Measurements from ENCODE around the gene FAM114A1. TPM values are rescaled to one million over a fixed set of nuclear protein-coding genes. Genes with fewer than 3 reads are reported as not detected.

The FAM114A1 gene
- total RNA-seq, 4 donors from 2014 or later, result 36.9 to 85.9 (median 44.5) TPM

DNA sequence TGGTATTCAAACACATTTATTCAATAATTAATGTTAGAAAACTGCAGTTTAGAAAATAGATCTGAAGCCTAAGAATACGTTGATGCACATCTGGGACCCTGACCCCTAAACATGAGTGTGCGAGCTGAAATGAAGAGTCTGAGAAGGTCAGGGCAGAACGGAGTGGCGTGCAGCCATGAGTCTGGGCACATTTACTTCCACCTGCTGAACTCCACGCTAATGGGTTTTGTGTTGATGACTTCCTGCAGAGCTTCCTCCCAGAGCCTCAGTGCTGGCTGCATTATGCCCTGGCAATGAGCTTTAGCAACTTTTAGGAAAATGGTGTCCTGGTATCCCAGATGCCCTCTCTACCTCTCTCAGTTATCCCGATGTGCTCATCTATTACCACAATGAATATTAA is 53.1 kb downstream of the FAM114A1 start:
- no peak overlapping the region for H3K27ac ChIP-seq
- WGBS, result 79% methylated on average over 6 of the region's 6 CpGs

GRCh38 chr4:38921151-38921550 is 53.5 kb downstream of the FAM114A1 start:
- no peak for DNase-seq (ENCODE audit: low spot score in 2 of 2)
- no peaks in the 10 kb centered on the region for H3K9me3 ChIP-seq
- H3K27ac ChIP-seq, result no peak overlapping the region
- TF ChIP-seq EP300 (IDR thresholded peaks at IDR 0.05), result no peak
- TF ChIP-seq POLR2A (IDR thresholded peaks at IDR 0.05), result no peak
- no peak for TF ChIP-seq CTCF (IDR thresholded peaks at IDR 0.05)
- no peak for TF ChIP-seq POLR2AphosphoS5 (IDR thresholded peaks at IDR 0.05)
- no peaks in the 10 kb centered on the region for H3K4me1 ChIP-seq
- no peaks in the 10 kb centered on the region for H3K27me3 ChIP-seq
- H3K4me3 ChIP-seq, result no peak overlapping the region
- peaks cover 69% of the 10 kb centered on the region for H3K36me3 ChIP-seq
- 95% methylated on average over 3 of the region's 3 CpGs for WGBS

More for the DNA sequence above, 53.1 kb downstream of the FAM114A1 start:
- Histone ChIP-seq H3K36me3 (peaks cover 71% of the 10 kb centered on the region), H3K27me3 (no peaks in the 10 kb centered on the region), H3K9me3 (no peaks in the 10 kb centered on the region), H3K4me1 (no peaks in the 10 kb centered on the region), H3K4me3 (no peak overlapping the region)
- TF ChIP-seq POLR2AphosphoS5 (IDR thresholded peaks at IDR 0.05), result no peak
- no peak for TF ChIP-seq EP300 (IDR thresholded peaks at IDR 0.05)
- no peak for DNase-seq (ENCODE audit: low spot score in 2 of 2)

- Histone ChIP-seq H3K27ac (no peak overlapping the region), H3K4me1 (no peaks in the 10 kb centered on the region), H3K4me3 (no peak overlapping the region), H3K27me3 (no peaks in the 10 kb centered on the region), H3K36me3 (peaks cover 66% of the 10 kb centered on the region), H3K9me3 (no peaks in the 10 kb centered on the region)
- TF ChIP-seq CTCF (IDR thresholded peaks at IDR 0.05), result no peak
- no peak for TF ChIP-seq POLR2AphosphoS5 (IDR thresholded peaks at IDR 0.05)
- no peak for TF ChIP-seq POLR2A (IDR thresholded peaks at IDR 0.05)
- TF ChIP-seq EP300 (IDR thresholded peaks at IDR 0.05), result no peak
- WGBS, result 88% methylated on average over 2 of the region's 2 CpGs
- DNase-seq (ENCODE audit: low spot score in 2 of 2), result no peak
These were observed 56.1 kb downstream of the FAM114A1 start for GRCh38 chr4:38923746-38924145.

GRCh38 chr4:38924353-38924752 is 56.7 kb downstream of the FAM114A1 start:
- Histone ChIP-seq H3K9me3 (no peaks in the 10 kb centered on the region), H3K27me3 (no peaks in the 10 kb centered on the region), H3K4me3 (no peak overlapping the region), H3K36me3 (peaks cover 67% of the 10 kb centered on the region), H3K27ac (no peak overlapping the region), H3K4me1 (no peaks in the 10 kb centered on the region)
- TF ChIP-seq CTCF (IDR thresholded peaks at IDR 0.05) (no peak), POLR2AphosphoS5 (IDR thresholded peaks at IDR 0.05) (no peak), POLR2A (IDR thresholded peaks at IDR 0.05) (no peak), EP300 (IDR thresholded peaks at IDR 0.05) (no peak)
- no peak for DNase-seq (ENCODE audit: low spot score in 2 of 2)
- WGBS, result 82% methylated on average over 5 of the region's 5 CpGs

GRCh38 chr4:38925492-38926413 is 58.1 kb downstream of the FAM114A1 start:
- DNase-seq (ENCODE audit: low spot score in 2 of 2), result no peak
- 75% methylated on average over 3 of the region's 3 CpGs for WGBS
- H3K9me3 ChIP-seq, result no peaks in the 10 kb centered on the region
- H3K36me3 ChIP-seq, result peaks cover 73% of the 10 kb centered on the region
- TF ChIP-seq CTCF (IDR thresholded peaks at IDR 0.05) (no peak), EP300 (IDR thresholded peaks at IDR 0.05) (no peak)
- no peaks in the 10 kb centered on the region for H3K27me3 ChIP-seq
- H3K27ac ChIP-seq, result no peak overlapping the region
- no peaks in the 10 kb centered on the region for H3K4me1 ChIP-seq
- H3K4me3 ChIP-seq, result no peak overlapping the region
